PC-9 (cell line): ENCODE results near the gene TGFBR1. TPM values are rescaled to one million over a fixed set of nuclear protein-coding genes. Genes with fewer than 3 reads are reported as not detected.

Experiments used
- BruUV-seq: library from RNA; stranded (reverse); fragments of 400-500 nt; replicated peaks from 2 replicates; lab custom pipeline; 2021; lab: Mats Ljungman, UMichigan
- CTCF ChIA-PET: fragments of 300-600 bp; sonication (Branson Sonifier 250); formaldehyde crosslinking; loops from one replicate; lab custom pipeline; 2022; ENCODE audit warnings: antibody characterized with exemption; lab: Charles Lee
- POLR2A ChIA-PET: fragments of 300-600 bp; sonication (Branson Sonifier 250); formaldehyde crosslinking; loops from one replicate; lab custom pipeline; 2022; ENCODE audit warnings: antibody characterized with exemption; ENCODE audit not compliant: unreplicated experiment; lab: Charles Lee
- DNase-seq, 2 experiments: peaks; one replicate each; pipeline versions ENCODE4 v3.0.0 to v3.0.0-alpha.2; 2015 to 2022; ENCODE audit warnings: mixed read lengths in 1 of 2
- H2AFZ ChIP-seq: fragments of 200-600 bp; sonication (generic); 2 replicates; pipeline ENCODE4 v1.8.1; 2017; ENCODE audit warnings: antibody characterized with exemption
- H3F3A ChIP-seq: fragments of 200-600 bp; sonication (generic); 2 replicates; pipeline ENCODE4 v1.8.1; 2017; ENCODE audit warnings: antibody characterized with exemption, mild to moderate bottlenecking, low read depth; ENCODE audit not compliant: insufficient read depth
- H3K27ac ChIP-seq: fragments of 200-600 bp; sonication (generic); 2 replicates; pipeline ENCODE4 v1.6.1; 2016; ENCODE audit warnings: mixed run types
- H3K27me3 ChIP-seq: fragments of 200-600 bp; sonication (generic); 2 replicates; pipeline ENCODE4 v1.6.1; 2016; ENCODE audit warnings: low read depth, mixed run types; ENCODE audit not compliant: insufficient read depth
- H3K36me3 ChIP-seq: fragments of 200-600 bp; sonication (generic); 2 replicates; pipeline ENCODE4 v1.6.1; 2016; ENCODE audit warnings: low read depth, mixed run types
- H3K4me1 ChIP-seq: fragments of 200-600 bp; sonication (generic); replicated peaks from 2 replicates; pipeline ENCODE4 v1.6.1; 2016; ENCODE audit warnings: mixed run types; ENCODE audit not compliant: insufficient read depth
- H3K4me2 ChIP-seq: fragments of 200-600 bp; sonication (generic); 2 replicates; pipeline ENCODE4 v1.6.1; 2017; ENCODE audit warnings: mixed run types
- H3K4me3 ChIP-seq: fragments of 200-600 bp; sonication (generic); 2 replicates; pipeline ENCODE4 v1.6.1; 2016; ENCODE audit warnings: mixed run types
- H3K79me2 ChIP-seq: fragments of 200-600 bp; sonication (generic); 2 replicates; pipeline ENCODE4 v1.6.1; 2017; ENCODE audit warnings: low read depth, mixed run types
- H3K9me2 ChIP-seq: fragments of 200-600 bp; sonication (generic); 2 replicates; pipeline ENCODE4 v1.8.1; 2017; ENCODE audit warnings: mild to moderate bottlenecking; ENCODE audit not compliant: insufficient read depth
- H3K9me3 ChIP-seq: fragments of 200-600 bp; sonication (generic); 2 replicates; pipeline ENCODE4 v1.8.1; 2016; ENCODE audit warnings: low read depth; ENCODE audit not compliant: insufficient read depth
- H4K20me1 ChIP-seq: fragments of 200-600 bp; sonication (generic); 2 replicates; pipeline ENCODE4 v1.8.1; 2017; ENCODE audit not compliant: insufficient read depth
- EZH2 ChIP-seq: fragments of 200-600 bp; sonication (generic); IDR thresholded peaks from 2 replicates; pipeline ENCODE4 v1.8.0; 2017; ENCODE audit warnings: antibody characterized with exemption, low read depth
- intact Hi-C: fragments of 100-400 bp; cut with micrococcal nuclease; formaldehyde crosslinking; loops from one replicate; pipeline ENCODE4 v1.10.0; 2022; ENCODE audit not compliant: unreplicated experiment
- total RNA-seq: library from RNA; stranded (reverse); gene quantifications from 2 replicates; pipeline ENCODE4 v1.2.3, GENCODE V29; 2021
- TF ChIP-seq, protein P1 (sequence below): fragments of 200-600 bp; sonication (generic); conservative IDR thresholded peaks from 2 replicates; pipeline ENCODE4 v1.6.1; 2017; ENCODE audit warnings: mixed run types, antibody characterized with exemption, mild to moderate bottlenecking, moderate library complexity

The TGFBR1 gene
- total RNA-seq, 1 experiment from 2014 or later = 18.3 TPM

- no peak for DNase-seq
- H3K4me2 ChIP-seq = no peak overlapping the region
These were observed 18.7 kb upstream of the TGFBR1 start for GRCh38 chr9:99085949-99086948.

DNA sequence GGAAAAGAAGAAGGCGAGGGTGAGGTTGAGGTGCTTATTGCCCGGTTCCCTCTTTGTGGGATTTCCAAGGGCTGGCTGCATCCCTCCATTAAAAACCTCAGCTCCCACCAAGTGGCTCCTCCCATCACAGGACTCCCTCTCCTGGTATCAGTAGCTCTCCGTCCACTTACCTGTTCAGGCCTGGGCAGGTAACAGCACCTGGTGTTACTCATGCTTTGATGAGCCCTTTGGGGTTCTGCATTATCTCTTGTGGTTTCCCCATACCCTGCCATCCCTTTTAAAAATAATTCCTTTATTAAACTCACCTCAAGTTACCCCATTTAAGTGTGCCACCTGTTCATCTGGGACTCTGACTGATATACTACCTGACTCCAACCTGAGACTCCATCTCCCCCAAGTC, 17.5 kb upstream of the TGFBR1 start:
- DNase-seq = no peak
- Histone ChIP-seq H3K9me3 (no peaks in the 10 kb centered on the region; the same call in 1 of the 2 replicates), H3F3A (no peaks in the 10 kb centered on the region), H2AFZ (no peak overlapping the region), H3K27ac (no peak overlapping the region), H4K20me1 (no peaks in the 10 kb centered on the region), H3K79me2 (no peaks in the 10 kb centered on the region), H3K36me3 (no peaks in the 10 kb centered on the region), H3K9me2 (no peaks in the 10 kb centered on the region), H3K4me1 (no peaks in the 10 kb centered on the region), H3K4me2 (no peak overlapping the region), H3K4me3 (no peak overlapping the region), H3K27me3 (no peaks in the 10 kb centered on the region)
- TF ChIP-seq, protein P1, sequence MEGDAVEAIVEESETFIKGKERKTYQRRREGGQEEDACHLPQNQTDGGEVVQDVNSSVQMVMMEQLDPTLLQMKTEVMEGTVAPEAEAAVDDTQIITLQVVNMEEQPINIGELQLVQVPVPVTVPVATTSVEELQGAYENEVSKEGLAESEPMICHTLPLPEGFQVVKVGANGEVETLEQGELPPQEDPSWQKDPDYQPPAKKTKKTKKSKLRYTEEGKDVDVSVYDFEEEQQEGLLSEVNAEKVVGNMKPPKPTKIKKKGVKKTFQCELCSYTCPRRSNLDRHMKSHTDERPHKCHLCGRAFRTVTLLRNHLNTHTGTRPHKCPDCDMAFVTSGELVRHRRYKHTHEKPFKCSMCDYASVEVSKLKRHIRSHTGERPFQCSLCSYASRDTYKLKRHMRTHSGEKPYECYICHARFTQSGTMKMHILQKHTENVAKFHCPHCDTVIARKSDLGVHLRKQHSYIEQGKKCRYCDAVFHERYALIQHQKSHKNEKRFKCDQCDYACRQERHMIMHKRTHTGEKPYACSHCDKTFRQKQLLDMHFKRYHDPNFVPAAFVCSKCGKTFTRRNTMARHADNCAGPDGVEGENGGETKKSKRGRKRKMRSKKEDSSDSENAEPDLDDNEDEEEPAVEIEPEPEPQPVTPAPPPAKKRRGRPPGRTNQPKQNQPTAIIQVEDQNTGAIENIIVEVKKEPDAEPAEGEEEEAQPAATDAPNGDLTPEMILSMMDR = no peak
- no peak for TF ChIP-seq EZH2
- intact Hi-C loops = no loop called here
- CTCF ChIA-PET = no interaction called here
- BruUV-seq = no TSS peak
- POLR2A ChIA-PET = no interaction called here

More at GRCh38 chr9:99085949-99086948, 18.7 kb upstream of the TGFBR1 start:
- CTCF ChIA-PET = no interaction called here
- intact Hi-C loops = no loop called here
- no peaks in the 10 kb centered on the region for H3K79me2 ChIP-seq
- no peak overlapping the region for H3K4me3 ChIP-seq
- no peaks in the 10 kb centered on the region for H3K4me1 ChIP-seq
- no peaks in the 10 kb centered on the region for H4K20me1 ChIP-seq
- no peaks in the 10 kb centered on the region for H3F3A ChIP-seq
- H3K27ac ChIP-seq = no peak overlapping the region
- no peak for TF ChIP-seq EZH2
- TF ChIP-seq, protein P1 = no peak
- no peaks in the 10 kb centered on the region for H3K36me3 ChIP-seq
- H3K27me3 ChIP-seq = no peaks in the 10 kb centered on the region
- no peaks in the 10 kb centered on the region for H3K9me2 ChIP-seq
- no peaks in the 10 kb centered on the region; the same call in 1 of the 2 replicates for H3K9me3 ChIP-seq
- POLR2A ChIA-PET = no interaction called here
- BruUV-seq = no TSS peak
- no peak overlapping the region for H2AFZ ChIP-seq

DNA sequence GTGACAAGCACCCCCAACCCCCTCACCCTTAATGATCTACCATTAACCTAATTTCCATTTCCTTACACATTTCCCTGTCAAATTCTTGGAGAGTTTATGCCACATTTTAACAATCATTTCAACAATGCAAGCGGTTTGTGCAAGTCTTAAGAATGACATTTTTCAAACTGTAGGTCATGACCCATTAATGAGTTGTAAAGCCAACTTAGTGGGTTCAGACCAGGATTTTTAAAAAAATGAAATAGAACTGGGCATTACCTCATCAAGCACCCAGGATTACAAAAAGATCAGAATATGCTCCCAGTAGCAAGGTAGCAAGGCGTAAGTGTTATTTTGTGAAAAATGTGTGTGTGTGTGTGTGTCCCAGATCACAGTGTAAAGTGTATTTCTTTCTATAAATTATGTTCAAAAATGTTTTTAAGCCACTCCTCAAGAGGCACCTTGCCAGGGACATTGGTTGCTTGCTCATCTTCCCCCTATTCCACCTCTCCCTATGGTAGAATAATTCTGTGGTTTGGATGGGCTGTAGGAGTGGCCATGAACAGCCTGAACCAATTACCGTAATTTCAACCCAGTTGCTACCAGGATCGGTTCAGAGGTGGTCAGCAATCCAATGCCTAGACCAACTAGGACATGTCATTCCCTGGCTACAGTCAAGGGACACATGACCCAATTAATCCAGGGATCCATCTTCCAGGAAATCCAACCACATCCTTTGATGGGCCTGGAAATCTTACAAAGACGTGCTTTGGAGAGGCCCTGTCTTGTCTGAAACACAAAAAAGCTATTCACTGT, 14.4 kb upstream of the TGFBR1 start:
- H3K4me1 ChIP-seq = no peaks in the 10 kb centered on the region
- TF ChIP-seq, protein P1 = no peak
- TF ChIP-seq EZH2 = no peak
- H3K9me2 ChIP-seq = no peaks in the 10 kb centered on the region
- no peak overlapping the region for H2AFZ ChIP-seq
- H4K20me1 ChIP-seq = no peaks in the 10 kb centered on the region
- no peaks in the 10 kb centered on the region; the same call in 1 of the 2 replicates for H3K9me3 ChIP-seq
- H3K4me2 ChIP-seq = no peak overlapping the region
- intact Hi-C loops = no loop called here
- no peak overlapping the region for H3K27ac ChIP-seq
- ChIA-PET POLR2A (interaction anchor here (0.5 kb wide), 1 partner anchor 316 kb away, joined by 3 read pairs; no protein-coding TSS in a partner anchor), CTCF (no interaction called here)
- no peaks in the 10 kb centered on the region for H3K79me2 ChIP-seq
- H3K4me3 ChIP-seq = no peak overlapping the region
- H3F3A ChIP-seq = no peaks in the 10 kb centered on the region
- no peaks in the 10 kb centered on the region for H3K27me3 ChIP-seq
- H3K36me3 ChIP-seq = no peaks in the 10 kb centered on the region
- BruUV-seq = no TSS peak
- DNase-seq = no peak
